HG03025 (cell line): ENCODE results near the gene PHC3.
A peak's percentile ranks its signal among the peaks of the same experiment; 100 is the strongest.
"Not testable (repeated sequence)": the region's sequence is repeated elsewhere in the genome, so short reads cannot be mapped to it uniquely, and the experiment has no call there.

ENCODE experiments used
- ATAC-seq: cut with Tn5 transposase; IDR thresholded peaks from one replicate; pipeline ENCODE4 v1.9.1; 2021; ENCODE audit warnings: mild to moderate bottlenecking, moderate library complexity; ENCODE audit not compliant: unreplicated experiment, low FRiP score

PHC3 gene

DNA sequence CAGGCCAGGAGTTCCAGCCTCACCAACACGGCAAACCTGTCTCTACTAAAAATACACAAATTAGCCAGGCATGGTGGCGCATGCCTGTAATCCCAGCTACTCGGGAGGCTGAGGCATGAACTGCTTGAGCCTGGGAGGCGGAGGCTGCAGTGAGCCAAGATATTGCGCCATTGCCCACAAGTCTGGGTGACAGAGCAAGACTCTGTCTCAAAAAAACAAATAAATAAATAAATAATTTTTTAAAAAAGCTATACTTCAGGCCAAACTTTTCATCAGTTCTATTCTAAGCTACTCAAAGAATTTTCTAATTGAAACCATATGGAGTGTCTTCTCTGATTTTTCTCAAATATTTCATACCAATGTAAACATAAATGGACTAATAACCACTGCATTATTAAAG is 43.5 kb downstream of the PHC3 start:
- ATAC-seq, result no peak

GRCh38 chr3:170132335-170132734 is 49.2 kb downstream of the PHC3 start:
- no peak for ATAC-seq

GRCh38 chr3:170130532-170130931 is 51.0 kb downstream of the PHC3 start:
- no peak for ATAC-seq

- peak; percentile 33 for ATAC-seq
Observed at GRCh38 chr3:170128977-170129431, 52.5 kb downstream of the PHC3 start.

- ATAC-seq, result peak; percentile 90
Observed at GRCh38 chr3:170128259-170128976, 53.1 kb downstream of the PHC3 start.

- ATAC-seq, result no peak
Observed at GRCh38 chr3:170117134-170117533, 64.4 kb downstream of the PHC3 start.

DNA sequence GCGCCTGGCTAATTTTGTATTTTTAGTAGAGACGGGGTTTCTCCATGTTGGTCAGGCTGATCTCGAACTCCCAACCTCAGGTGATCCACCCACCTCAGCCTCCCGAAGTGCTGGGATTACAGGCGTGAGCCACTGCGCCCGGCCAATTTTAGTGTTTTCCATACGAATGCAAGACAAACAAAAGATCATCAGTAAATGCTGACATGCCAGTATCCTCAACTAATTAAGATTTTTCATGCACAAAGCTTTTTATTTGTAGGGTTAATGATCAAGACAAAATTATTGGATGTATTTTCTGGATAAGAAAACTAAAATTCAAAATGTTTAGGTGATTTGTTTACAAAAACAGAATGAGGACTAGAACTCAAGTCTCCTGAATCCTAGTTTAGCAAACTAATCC is 67.4 kb downstream of the PHC3 start:
- ATAC-seq, result not testable (repeated sequence)

GRCh38 chr3:170111147-170111771 is 70.3 kb downstream of the PHC3 start:
- no peak for ATAC-seq

DNA sequence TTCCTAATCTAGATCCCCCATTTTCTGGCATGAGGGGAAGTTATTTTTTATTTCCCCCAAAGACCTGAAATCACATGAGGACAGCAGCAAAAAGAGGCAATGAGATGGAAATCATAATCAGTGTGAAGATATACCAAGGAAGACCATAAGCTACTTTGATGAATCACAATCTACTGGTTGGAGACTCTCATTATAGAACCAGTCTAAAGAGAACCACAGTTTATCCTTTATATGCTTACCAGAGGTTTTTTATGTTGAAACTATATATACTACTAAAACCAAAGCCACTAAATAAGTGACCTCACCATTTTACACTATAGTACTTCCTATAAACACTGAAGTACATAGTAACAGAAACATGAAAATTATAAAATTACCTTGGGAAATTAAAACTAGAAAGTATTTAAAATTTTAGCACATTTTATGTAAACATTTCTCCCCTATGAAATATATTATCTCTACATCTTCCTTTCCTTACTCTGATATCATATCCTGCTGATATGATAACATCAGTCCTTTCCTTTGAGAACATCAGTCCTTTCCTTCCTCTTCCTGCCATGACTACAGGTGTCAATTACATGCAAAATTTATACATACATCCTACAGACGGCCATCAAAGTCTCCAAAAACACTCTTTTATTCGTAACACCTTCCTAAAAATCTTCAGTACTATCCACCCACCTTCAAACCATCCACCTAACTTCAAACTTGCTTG is 71.8 kb downstream of the PHC3 start:
- ATAC-seq, result no peak

DNA sequence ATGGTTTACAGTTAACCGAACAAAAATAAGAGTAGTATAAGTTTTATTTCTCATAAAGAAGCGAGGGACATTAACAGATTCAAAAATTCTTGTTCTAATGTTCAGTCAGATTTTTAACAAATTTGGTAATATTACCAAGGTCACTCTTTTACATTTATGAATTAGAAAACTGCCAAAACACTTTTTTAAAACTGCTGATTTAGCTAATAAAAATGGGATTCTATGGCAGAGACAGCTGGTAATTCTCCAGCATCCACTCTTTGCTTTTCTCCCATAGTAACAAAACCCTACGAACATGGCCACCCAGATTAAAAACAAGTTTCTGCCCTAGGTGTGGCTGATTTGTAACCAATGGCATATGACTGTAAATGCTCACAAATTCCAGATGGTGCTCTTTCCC is 72.6 kb downstream of the PHC3 start:
- no peak for ATAC-seq

GRCh38 chr3:170107941-170108340 is 73.6 kb downstream of the PHC3 start:
- ATAC-seq, result no peak

GRCh38 chr3:170102431-170102830 is 79.1 kb downstream of the PHC3 start:
- no peak for ATAC-seq

DNA sequence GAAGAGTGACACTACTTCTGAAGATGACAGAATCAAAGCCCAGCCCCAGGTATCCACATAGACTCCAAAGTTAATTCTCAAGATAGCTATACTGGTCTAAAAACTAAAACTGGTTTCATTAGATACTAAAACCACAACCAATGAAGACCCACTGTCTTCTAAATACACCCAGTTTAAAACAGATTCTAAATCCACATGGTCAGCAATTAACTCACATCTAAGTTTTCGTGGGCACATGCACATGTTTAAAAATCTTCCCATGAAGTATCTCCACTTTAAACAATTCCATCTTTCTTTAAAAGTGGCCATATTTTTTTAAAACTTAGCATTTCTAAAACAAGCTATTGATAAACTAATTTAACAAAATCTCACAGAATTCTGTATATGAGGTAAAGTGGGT is 80.6 kb downstream of the PHC3 start:
- ATAC-seq, result no peak

- no peak for ATAC-seq
Observed at GRCh38 chr3:170098753-170099152, 82.8 kb downstream of the PHC3 start.

DNA sequence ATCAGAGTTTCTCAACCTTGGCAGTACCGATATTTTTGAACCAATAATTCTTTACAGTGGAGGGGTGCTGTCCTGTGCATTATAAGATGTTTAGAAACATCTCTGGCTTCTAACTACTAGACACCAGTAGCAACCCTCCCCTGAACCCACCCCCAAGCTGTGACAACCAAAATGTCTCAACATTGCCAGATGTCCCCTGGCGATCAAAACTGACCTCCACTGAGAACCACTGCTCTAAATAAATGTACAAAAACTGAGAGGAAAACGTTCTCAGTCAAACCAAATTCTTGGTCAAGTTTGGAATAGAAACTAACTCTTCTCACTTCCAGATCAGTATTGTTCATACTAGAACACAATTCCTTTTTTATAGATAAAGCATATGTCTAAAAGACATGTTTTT is 85.2 kb downstream of the PHC3 start:
- ATAC-seq, result no peak

DNA sequence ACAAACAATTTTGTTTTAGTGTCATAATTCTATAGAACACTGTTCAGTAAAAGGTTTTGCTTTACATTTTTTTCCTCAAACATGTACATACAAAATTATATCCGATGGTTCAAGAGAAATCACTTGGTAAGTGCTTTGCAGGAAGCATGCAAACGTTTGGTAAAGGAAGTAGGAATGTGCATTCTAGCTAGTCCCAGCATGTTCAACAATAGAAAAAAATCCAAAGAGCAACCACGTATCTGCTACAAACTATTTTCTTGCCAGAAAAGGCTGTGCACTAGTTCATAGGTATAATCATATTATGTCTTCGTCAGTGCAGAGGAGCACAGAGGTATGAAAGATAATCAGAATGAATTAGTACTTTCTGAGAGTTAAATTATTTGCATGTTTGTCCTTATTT is 85.8 kb downstream of the PHC3 start:
- ATAC-seq, result no peak

- no peak for ATAC-seq
Observed at GRCh38 chr3:170092907-170093306, 88.6 kb downstream of the PHC3 start.

DNA sequence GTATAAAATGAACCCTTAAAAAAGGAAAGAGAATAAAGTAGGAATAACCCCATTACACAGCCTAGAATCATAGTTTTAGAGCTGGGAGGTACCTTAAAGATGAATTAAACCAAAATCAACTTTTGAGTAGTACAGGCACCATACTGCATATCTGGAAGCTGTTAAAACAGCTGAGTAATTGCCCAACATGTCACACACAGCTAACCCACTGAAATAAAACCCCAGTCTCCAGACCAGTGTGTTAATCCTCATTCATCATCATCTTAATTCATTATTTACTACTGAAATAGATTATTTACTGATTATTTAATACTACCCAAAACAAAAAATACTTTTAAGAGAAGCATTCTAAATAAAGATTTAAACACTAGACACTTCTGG is 90.9 kb downstream of the PHC3 start:
- ATAC-seq, result no peak

DNA sequence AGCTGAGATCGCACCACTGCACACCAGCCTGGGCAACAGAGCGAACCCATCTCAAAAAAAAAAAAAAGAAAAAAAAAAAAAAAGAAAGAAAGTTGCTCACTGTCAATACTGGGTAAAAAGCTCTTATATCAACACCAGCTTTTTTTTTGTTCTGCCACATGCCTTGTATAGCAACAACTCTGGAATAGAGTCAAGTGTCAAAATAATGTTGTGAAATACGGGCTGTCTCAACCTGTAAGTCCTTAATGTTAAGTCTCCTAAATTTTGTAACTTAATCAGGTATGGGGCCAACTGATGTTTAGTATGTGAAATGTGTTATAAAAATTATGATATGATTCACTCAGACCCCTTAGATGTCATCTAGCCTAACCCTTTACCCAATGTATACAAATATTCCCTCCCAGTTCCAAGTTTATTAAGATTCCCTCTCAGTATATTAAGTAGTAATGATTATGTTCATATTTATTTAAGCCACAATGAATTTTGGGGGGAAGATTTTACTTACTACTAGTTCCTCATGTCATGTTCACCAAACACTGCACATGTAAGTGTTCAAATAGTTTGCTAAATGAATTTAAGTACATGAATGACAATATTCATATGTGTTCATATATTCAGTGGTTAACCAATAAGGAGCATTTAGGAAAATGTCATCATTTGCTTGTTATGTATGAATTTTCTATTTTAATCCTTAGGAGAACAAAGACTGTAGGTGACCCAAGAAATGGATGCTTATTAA is 91.5 kb downstream of the PHC3 start:
- no peak for ATAC-seq

GRCh38 chr3:170085396-170085795 is 96.1 kb downstream of the PHC3 start:
- no peak for ATAC-seq

GRCh38 chr3:170083343-170083742 is 98.2 kb downstream of the PHC3 start:
- ATAC-seq, result no peak
